Putamen (tissue), 1 donor: ENCODE data around the gene SHLD1.

Source experiments
- DNase-seq: peaks from one replicate; pipeline ENCODE4 v3.0.0-alpha.2; 2016; ENCODE audit warnings: low spot score

The SHLD1 gene

DNA sequence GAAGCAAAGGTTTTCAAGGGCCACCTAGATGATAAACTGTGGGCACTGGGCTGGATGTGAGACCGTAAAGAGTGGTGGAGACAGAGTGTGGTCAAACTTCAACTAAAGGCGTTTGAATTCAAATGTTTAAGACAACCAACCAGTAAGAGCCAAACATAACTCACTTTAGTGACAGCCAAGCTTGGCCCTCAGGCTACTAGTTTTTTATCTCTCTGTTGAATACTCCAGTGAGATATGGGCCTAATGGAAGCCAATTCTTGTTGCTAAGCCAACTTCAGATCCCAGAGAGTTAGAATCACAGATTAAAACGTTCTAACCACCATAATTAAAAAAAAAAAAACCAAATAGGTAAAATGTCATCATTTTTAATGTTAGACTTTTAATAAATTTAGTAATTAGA, 142.9 kb downstream of the SHLD1 start:
- no peak for DNase-seq

DNA sequence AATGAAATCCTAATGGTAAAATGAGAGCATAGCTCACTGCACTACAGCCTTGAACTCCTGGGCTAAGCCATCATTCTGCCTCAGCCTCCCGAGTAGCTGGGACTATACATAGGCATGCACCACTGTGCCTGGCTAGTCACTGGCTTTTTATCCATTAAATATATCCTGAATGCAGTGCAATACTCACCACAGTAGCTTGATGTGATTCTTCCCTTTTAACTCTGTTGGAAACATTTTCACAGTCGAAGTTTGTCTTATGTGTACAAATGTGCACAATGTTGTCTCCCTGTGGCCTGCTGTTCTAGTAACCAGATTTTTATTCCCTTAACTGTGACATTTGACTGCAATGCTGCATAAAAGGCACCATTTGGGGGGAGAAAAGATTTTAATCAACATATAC, 143.4 kb downstream of the SHLD1 start:
- DNase-seq, result no peak

DNA sequence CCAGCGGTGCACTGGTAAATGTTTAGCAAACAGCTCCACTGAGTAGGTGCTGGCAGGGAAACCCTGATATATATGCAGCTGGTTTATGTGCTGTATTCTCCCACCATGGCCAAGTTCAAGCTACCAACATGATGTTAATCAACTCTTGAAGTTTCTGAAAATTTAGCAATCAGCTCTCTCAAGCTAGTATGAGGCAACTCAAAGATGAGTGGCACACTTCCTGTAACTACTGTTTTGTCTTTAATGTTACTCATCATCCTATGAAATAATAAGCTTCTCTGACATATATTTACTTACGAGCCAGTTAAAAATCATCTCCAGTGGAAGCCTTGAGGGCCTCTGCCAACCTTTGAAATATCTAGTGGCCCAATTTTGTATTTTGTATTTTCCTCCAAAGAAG, 145.4 kb downstream of the SHLD1 start:
- no peak for DNase-seq

DNA sequence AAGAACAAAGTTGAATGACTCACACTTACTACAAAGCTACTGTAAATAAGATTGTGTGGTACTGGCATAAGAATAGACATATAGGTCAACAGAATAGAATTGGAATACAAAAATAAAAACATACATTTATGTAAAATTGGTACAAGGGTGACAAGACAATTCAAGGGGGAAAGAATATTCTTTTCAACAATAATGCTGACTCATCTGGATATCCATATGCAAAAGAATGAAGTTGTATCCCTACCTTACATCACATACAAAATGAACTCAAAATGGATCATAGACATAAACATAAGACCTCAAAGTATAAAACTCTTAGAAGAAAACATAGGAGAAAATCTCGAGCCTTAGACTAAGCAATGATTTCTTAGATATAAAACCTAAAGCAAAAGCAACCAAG, 149.2 kb downstream of the SHLD1 start:
- no peak for DNase-seq

DNA sequence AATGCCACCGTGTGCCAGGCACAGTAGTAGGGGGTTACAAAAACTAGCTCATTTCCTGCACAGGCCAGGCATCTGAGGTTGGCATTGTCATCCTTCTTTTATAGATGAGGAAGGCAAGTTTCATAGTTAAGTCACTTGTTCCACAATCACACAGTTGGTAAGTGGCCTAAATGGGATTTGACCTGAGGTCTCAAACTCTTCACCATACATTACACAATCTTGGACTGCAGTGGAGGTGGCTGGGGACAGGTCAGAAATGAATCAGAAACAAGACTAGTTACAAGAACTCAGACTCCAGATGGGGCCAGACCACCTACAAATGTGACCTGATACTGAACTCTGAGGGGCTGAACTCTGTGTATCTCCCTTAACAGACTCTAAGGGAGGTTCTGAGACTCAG, 150.7 kb downstream of the SHLD1 start:
- DNase-seq, result no peak

DNA sequence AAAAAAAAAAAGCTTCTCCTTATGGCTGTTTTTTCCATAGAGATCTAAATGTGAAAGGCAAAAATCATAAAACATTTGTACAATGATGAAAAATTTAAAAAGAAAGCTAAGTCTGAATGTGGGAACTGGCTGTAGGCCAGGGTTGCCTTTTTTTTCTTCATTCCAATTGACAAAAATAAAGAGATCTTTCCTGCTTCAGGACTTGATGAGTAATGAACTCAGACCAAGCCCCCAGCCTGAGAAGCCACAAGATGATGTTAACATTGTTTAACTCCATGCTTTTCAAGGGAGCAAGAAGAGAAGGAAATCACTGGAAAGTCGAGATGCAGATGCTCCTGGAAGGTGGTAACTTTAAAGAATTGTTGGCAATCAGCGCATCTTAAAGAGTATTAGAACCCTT, 158.8 kb downstream of the SHLD1 start:
- DNase-seq, result no peak

DNA sequence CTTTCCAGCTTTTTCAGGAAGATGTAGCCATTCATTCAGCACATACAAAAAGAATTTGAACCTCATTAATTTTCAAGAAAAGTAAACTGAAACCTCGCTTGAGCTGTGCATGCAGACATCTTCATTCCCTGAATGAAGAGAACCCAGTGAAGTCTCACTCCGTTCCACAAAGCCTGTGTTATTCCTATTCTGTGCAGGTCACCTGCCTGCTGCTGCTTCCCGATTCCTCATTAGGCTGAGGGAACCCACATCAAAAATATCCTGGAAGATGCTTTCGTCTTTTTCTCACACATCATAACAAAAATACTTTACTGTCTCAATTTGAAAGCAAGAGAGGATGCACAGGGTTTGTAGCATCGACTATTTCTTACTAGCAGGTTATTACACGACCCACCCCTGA, 160.0 kb downstream of the SHLD1 start:
- DNase-seq, result no peak

DNA sequence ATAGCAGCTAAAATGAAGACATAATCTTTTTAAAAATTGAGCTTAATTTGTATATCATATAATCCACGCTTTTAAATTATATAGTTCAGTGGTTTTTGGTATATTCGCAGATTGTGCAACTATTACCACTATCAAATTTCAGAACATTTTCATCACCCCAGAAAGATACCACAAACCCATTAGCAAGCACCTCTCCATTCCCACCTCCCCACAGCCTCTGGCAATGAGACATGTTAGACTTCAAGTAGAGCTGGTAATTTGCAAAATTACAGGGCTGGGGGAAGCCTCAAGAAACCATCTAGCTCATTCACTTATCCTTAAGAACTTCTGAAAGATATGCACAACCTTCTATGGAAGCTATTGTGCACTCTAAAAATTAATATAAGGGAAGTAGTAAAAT, 163.0 kb downstream of the SHLD1 start:
- no peak for DNase-seq
